HUES48 (cell line): ENCODE data around the gene UBE2K.
"Not testable (repeated sequence)": the region's sequence is repeated elsewhere in the genome, so short reads cannot be mapped to it uniquely, and the experiment has no call there.

Experiments used
- H3K27ac ChIP-seq: one replicate; pipeline ENCODE4 v1.7.0; 2013; ENCODE audit warnings: low read depth, low read length, inconsistent platforms
- H3K27me3 ChIP-seq: 2 replicates; pipeline ENCODE4 v1.6.1; 2013; ENCODE audit warnings: mild to moderate bottlenecking, low read length; ENCODE audit not compliant: control insufficient read depth, insufficient read depth
- H3K36me3 ChIP-seq: 2 replicates; pipeline ENCODE4 v1.6.1; 2013; ENCODE audit warnings: low read length; ENCODE audit not compliant: control insufficient read depth, insufficient read depth
- H3K4me1 ChIP-seq: 2 replicates; pipeline ENCODE4 v1.6.1; 2013; ENCODE audit warnings: mild to moderate bottlenecking, low read length; ENCODE audit not compliant: control insufficient read depth, insufficient read depth
- H3K4me3 ChIP-seq: 2 replicates; pipeline ENCODE4 v1.5.1; 2013; ENCODE audit warnings: mild to moderate bottlenecking, low read depth, low read length
- H3K9ac ChIP-seq: 2 replicates; pipeline ENCODE4 v1.6.1; 2013; ENCODE audit warnings: mild to moderate bottlenecking, low read depth, low read length, moderate library complexity
- H3K9me3 ChIP-seq: 2 replicates; pipeline ENCODE4 v1.6.1; 2013; ENCODE audit warnings: low read length; ENCODE audit not compliant: control insufficient read depth, insufficient read depth

Gene UBE2K

GRCh38 chr4:39761005-39761667 lies 63.2 kb downstream of the UBE2K start:
- H3K9me3 ChIP-seq = no peaks in the 10 kb centered on the region
- no peaks in the 10 kb centered on the region for H3K4me1 ChIP-seq
- H3K36me3 ChIP-seq = peaks cover 70% of the 10 kb centered on the region
- H3K27ac ChIP-seq = no peak overlapping the region
- H3K9ac ChIP-seq = no peak overlapping the region
- H3K27me3 ChIP-seq = no peaks in the 10 kb centered on the region
- H3K4me3 ChIP-seq = no peak overlapping the region

GRCh38 chr4:39763714-39764572 lies 66.0 kb downstream of the UBE2K start:
- no peaks in the 10 kb centered on the region for H3K27me3 ChIP-seq
- H3K27ac ChIP-seq = no peak overlapping the region
- no peaks in the 10 kb centered on the region for H3K9me3 ChIP-seq
- peaks cover 62% of the 10 kb centered on the region for H3K36me3 ChIP-seq
- no peak overlapping the region for H3K4me3 ChIP-seq
- H3K9ac ChIP-seq = no peak overlapping the region
- no peaks in the 10 kb centered on the region for H3K4me1 ChIP-seq

GRCh38 chr4:39770005-39770404 lies 72.1 kb downstream of the UBE2K start:
- Histone ChIP-seq H3K36me3 (peaks cover 43% of the 10 kb centered on the region), H3K27me3 (no peaks in the 10 kb centered on the region), H3K27ac (no peak overlapping the region), H3K4me1 (no peaks in the 10 kb centered on the region), H3K9ac (no peak overlapping the region), H3K9me3 (no peaks in the 10 kb centered on the region), H3K4me3 (no peak overlapping the region)

GRCh38 chr4:39770471-39770870 lies 72.5 kb downstream of the UBE2K start:
- H3K9ac ChIP-seq = no peak overlapping the region
- no peaks in the 10 kb centered on the region for H3K27me3 ChIP-seq
- H3K4me3 ChIP-seq = no peak overlapping the region
- no peak overlapping the region for H3K27ac ChIP-seq
- no peaks in the 10 kb centered on the region for H3K9me3 ChIP-seq
- H3K36me3 ChIP-seq = peaks cover 44% of the 10 kb centered on the region
- no peaks in the 10 kb centered on the region for H3K4me1 ChIP-seq

GRCh38 chr4:39770969-39771724 lies 73.2 kb downstream of the UBE2K start:
- Histone ChIP-seq H3K27me3 (no peaks in the 10 kb centered on the region), H3K4me3 (no peak overlapping the region), H3K27ac (no peak overlapping the region), H3K4me1 (no peaks in the 10 kb centered on the region), H3K9me3 (no peaks in the 10 kb centered on the region), H3K9ac (no peak overlapping the region), H3K36me3 (peaks cover 45% of the 10 kb centered on the region)

- H3K36me3 ChIP-seq = peaks cover 44% of the 10 kb centered on the region
- not testable (repeated sequence) for H3K4me3 ChIP-seq, H3K9me3 ChIP-seq, H3K4me1 ChIP-seq, H3K9ac ChIP-seq, H3K27me3 ChIP-seq, H3K27ac ChIP-seq
Measured at GRCh38 chr4:39781988-39782387, 84.1 kb downstream of the UBE2K start.

- Histone ChIP-seq H3K4me3 (no peak overlapping the region), H3K27me3 (no peaks in the 10 kb centered on the region), H3K27ac (no peak overlapping the region), H3K9me3 (no peaks in the 10 kb centered on the region), H3K9ac (no peak overlapping the region), H3K4me1 (no peaks in the 10 kb centered on the region), H3K36me3 (peaks cover 13% of the 10 kb centered on the region)
Measured at GRCh38 chr4:39785083-39785482, 87.1 kb downstream of the UBE2K start.

- Histone ChIP-seq H3K9ac (no peak overlapping the region), H3K27ac (no peak overlapping the region), H3K27me3 (no peaks in the 10 kb centered on the region), H3K4me3 (no peak overlapping the region), H3K4me1 (no peaks in the 10 kb centered on the region), H3K9me3 (no peaks in the 10 kb centered on the region), H3K36me3 (no peaks in the 10 kb centered on the region)
Measured at GRCh38 chr4:39786838-39787237, 88.9 kb downstream of the UBE2K start.

GRCh38 chr4:39792128-39792527 lies 94.2 kb downstream of the UBE2K start:
- Histone ChIP-seq H3K9me3 (no peaks in the 10 kb centered on the region), H3K27ac (no peak overlapping the region), H3K4me1 (no peaks in the 10 kb centered on the region), H3K27me3 (no peaks in the 10 kb centered on the region), H3K9ac (no peak overlapping the region), H3K4me3 (no peak overlapping the region), H3K36me3 (no peaks in the 10 kb centered on the region)

- Histone ChIP-seq H3K27ac (no peak overlapping the region), H3K36me3 (no peaks in the 10 kb centered on the region), H3K4me3 (no peak overlapping the region), H3K4me1 (no peaks in the 10 kb centered on the region), H3K9me3 (no peaks in the 10 kb centered on the region), H3K9ac (no peak overlapping the region), H3K27me3 (no peaks in the 10 kb centered on the region)
Measured at GRCh38 chr4:39792529-39792928, 94.6 kb downstream of the UBE2K start.

- not testable (repeated sequence) for H3K27me3 ChIP-seq, H3K4me1 ChIP-seq, H3K4me3 ChIP-seq, H3K27ac ChIP-seq, H3K9me3 ChIP-seq, H3K36me3 ChIP-seq, H3K9ac ChIP-seq
Measured at GRCh38 chr4:39792976-39793375, 95.0 kb downstream of the UBE2K start.
